ENCODE data around the gene PPP4R4. TPM values are rescaled to one million over a fixed set of nuclear protein-coding genes. Genes with fewer than 3 reads are reported as not detected.

PPP4R4 gene
- total and polyA plus RNA-seq, 8 donors: 0.19 to 1.3 (median 0.66) TPM

DNA sequence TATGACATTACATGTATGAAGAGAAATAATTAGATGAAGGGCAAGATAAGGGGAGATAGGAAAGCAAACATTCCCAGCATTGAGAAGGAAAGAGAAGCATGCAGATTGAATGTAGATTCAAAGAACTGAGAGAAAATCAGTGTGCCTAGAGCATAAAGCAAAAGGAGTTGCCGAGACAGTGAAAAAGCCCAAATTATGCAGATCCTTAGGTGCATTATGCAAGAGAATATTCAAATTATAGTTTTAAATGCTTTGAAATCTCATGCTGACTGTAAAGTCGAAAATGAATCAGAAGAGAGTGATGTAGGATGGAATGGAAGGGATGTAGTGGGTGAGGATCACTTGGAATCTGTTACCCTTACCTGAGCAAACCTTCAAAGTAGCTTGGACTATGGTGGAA, 49.9 kb downstream of the PPP4R4 start:
- WGBS, 2 donors: 65 to 73% methylated on average over 2 of the region's 2 CpGs

DNA sequence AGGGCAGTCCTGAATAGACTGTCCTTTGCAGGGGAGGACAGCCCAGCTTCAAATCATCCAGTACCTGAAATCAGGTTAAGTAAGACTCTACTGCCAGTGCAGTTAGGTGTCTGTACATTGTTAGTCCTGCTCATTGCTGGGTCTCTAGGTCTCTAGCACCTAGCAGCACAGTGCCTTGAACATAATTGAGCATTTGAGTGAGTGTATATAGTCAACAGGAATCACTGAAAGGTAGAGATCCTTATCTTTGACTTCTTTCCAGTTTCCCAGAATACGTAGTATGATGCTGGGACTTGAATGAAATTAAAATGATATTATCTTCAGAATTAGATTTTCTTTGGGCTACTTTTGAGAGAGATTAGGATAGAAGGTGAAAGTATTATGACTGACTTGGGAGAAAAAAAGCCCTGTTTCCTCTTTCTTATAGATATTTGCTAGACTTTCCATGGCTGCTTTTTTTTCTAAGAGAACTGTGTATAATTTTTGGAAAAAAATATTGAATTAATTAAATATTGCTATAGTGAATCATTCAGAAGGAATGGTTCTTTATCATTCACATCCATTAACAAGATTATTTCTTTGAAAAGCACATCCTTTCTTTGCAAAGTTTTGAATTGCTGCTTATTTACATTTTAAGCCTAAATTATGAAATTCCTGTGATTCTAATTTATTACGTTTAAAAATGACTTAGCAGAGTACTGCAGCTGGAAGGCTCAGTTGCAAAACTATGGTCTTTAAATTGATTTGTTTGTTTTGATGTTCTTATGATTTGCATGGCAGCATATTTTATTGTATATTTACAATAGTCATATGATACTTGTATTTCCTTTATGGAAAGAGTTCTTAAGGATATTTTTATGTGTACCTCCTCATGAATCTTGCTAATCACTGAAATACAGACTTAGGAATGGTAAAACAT, 51.6 kb downstream of the PPP4R4 start:
- WGBS, 2 donors: 61 to 70% methylated on average over 2 of the region's 2 CpGs
- no peak for FAIRE-seq
- no peaks in the 10 kb centered on the region for H3K4me1 ChIP-seq
- no peaks in the 10 kb centered on the region for H3K36me3 ChIP-seq
- intact Hi-C loops (cut with DNase I): no loop called here
- no peaks in the 10 kb centered on the region for H3K9me3 ChIP-seq
- TF ChIP-seq, protein P1, sequence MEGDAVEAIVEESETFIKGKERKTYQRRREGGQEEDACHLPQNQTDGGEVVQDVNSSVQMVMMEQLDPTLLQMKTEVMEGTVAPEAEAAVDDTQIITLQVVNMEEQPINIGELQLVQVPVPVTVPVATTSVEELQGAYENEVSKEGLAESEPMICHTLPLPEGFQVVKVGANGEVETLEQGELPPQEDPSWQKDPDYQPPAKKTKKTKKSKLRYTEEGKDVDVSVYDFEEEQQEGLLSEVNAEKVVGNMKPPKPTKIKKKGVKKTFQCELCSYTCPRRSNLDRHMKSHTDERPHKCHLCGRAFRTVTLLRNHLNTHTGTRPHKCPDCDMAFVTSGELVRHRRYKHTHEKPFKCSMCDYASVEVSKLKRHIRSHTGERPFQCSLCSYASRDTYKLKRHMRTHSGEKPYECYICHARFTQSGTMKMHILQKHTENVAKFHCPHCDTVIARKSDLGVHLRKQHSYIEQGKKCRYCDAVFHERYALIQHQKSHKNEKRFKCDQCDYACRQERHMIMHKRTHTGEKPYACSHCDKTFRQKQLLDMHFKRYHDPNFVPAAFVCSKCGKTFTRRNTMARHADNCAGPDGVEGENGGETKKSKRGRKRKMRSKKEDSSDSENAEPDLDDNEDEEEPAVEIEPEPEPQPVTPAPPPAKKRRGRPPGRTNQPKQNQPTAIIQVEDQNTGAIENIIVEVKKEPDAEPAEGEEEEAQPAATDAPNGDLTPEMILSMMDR (IDR thresholded peaks at IDR 0.05): no peak
- ATAC-seq: no peak
- no peaks in the 10 kb centered on the region for H3K27me3 ChIP-seq
- no peak overlapping the region for H3K4me3 ChIP-seq
- no peak for DNase-seq
- H3K27ac ChIP-seq: no peak overlapping the region

More for the DNA sequence above, 49.9 kb downstream of the PPP4R4 start:
- intact Hi-C loops (cut with DNase I): no loop called here
- Histone ChIP-seq H3K27ac (no peak overlapping the region), H3K9me3 (no peaks in the 10 kb centered on the region), H3K36me3 (no peaks in the 10 kb centered on the region), H3K4me1 (no peaks in the 10 kb centered on the region), H3K4me3 (no peak overlapping the region), H3K27me3 (no peaks in the 10 kb centered on the region)
- TF ChIP-seq, protein P1 (IDR thresholded peaks at IDR 0.05): no peak
- FAIRE-seq (no peak), DNase-seq (no peak), ATAC-seq (no peak)

DNA sequence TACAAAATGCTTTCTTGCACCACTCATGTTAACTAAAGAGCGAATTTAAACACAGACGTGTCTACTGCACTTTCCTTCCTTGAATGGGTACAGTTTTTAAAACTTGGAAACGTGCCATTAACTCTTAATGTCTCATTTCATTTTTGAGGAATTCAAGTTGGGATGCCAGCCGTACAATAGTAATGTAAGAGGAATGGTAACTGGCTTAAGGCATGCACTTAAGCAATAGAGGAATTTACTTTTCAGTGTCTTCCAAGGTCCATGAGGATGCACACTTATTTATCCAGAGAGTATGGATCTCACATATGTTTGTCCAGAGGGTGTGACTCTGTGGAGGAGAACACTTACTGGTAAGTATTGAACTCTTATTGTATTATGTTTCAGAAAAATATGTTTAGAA, 52.9 kb downstream of the PPP4R4 start:
- no peaks in the 10 kb centered on the region for H3K4me1 ChIP-seq
- no peak overlapping the region for H3K4me3 ChIP-seq
- no peak overlapping the region for H3K27ac ChIP-seq
- no peaks in the 10 kb centered on the region for H3K27me3 ChIP-seq
- ATAC-seq (no peak), FAIRE-seq (no peak), DNase-seq (no peak)
- no peaks in the 10 kb centered on the region for H3K36me3 ChIP-seq
- 54 to 56% methylated on average over 4 of the region's 4 CpGs for WGBS, 2 donors
- H3K9me3 ChIP-seq: no peaks in the 10 kb centered on the region
- intact Hi-C loops (cut with DNase I): no loop called here
- TF ChIP-seq, protein P1 (IDR thresholded peaks at IDR 0.05): no peak

DNA sequence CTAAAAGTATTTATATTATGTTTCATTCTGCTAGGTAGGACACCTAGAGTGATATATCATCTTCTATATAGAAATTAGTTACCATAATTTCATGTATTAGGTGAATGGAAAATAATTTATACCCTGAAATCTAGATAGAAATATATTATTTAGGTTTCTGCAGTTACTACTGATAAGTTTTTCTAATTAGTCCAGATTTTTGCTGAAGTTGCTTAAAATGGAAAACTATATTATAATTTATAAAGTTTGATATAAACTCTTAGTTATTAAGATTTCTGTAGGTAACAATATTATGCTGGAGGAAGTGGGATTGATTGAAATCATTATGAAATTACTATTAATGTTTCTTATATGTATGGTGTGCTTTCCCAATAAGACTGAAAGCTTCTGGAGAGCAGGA, 62.9 kb downstream of the PPP4R4 start:
- TF ChIP-seq, protein P1 (IDR thresholded peaks at IDR 0.05): no peak
- no peak for DNase-seq
- no peaks in the 10 kb centered on the region for H3K9me3 ChIP-seq
- intact Hi-C loops (cut with DNase I): no loop called here
- FAIRE-seq: peak; percentile 37
- ATAC-seq: no peak
- H3K4me1 ChIP-seq: no peaks in the 10 kb centered on the region
- H3K27me3 ChIP-seq: no peaks in the 10 kb centered on the region
- no peak overlapping the region for H3K4me3 ChIP-seq
- no peak overlapping the region for H3K27ac ChIP-seq
- no peaks in the 10 kb centered on the region for H3K36me3 ChIP-seq

DNA sequence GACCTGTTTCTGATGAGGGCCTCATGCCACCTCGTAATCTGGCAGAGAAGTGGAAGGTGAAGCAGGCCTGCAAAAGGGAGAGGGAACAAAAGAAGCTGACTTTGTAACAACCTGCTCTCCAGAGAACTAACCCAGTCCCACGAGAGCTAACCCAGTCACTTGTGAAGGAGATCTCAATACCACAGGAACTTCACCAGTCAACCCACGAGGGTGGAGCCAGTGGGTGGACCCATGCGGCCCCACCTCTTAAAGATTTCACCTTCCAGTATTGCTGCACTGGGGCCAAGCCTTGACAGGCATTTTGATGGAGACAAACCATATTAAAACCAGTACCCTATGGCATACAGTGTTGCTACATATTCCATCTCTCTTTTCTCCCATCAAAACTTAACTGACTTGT, 63.9 kb downstream of the PPP4R4 start:
- no peak for DNase-seq
- TF ChIP-seq, protein P1 (IDR thresholded peaks at IDR 0.05): no peak
- no peaks in the 10 kb centered on the region for H3K27me3 ChIP-seq
- no peaks in the 10 kb centered on the region for H3K36me3 ChIP-seq
- intact Hi-C loops (cut with DNase I): no loop called here
- ATAC-seq: no peak
- no peak overlapping the region for H3K4me3 ChIP-seq
- H3K9me3 ChIP-seq: no peaks in the 10 kb centered on the region
- FAIRE-seq: no peak
- no peaks in the 10 kb centered on the region for H3K4me1 ChIP-seq
- H3K27ac ChIP-seq: no peak overlapping the region
- WGBS, 2 donors: 73 to 83% methylated on average over 4 of the region's 4 CpGs

Data from pancreas (tissue), 10 donors.